IPS-11a (cell line): ENCODE data around the gene KCNQ1.

ENCODE experiments used
- H3K4me3 ChIP-seq: one replicate; pipeline ENCODE4 v1.5.1; 2013; ENCODE audit warnings: low read depth, low read length, control low read depth

KCNQ1 gene

GRCh38 chr11:2690596-2691354 lies 246.0 kb downstream of the KCNQ1 start:
- H3K4me3 ChIP-seq, result no peak overlapping the region

- no peak overlapping the region for H3K4me3 ChIP-seq
Observed at GRCh38 chr11:2691355-2691761, 246.6 kb downstream of the KCNQ1 start.

- H3K4me3 ChIP-seq, result no peak overlapping the region
Observed at GRCh38 chr11:2691991-2692875, 247.4 kb downstream of the KCNQ1 start.

- no peak overlapping the region for H3K4me3 ChIP-seq
Observed at GRCh38 chr11:2693271-2694261, 248.8 kb downstream of the KCNQ1 start.

- no peak overlapping the region for H3K4me3 ChIP-seq
Observed at GRCh38 chr11:2694495-2694894, 249.7 kb downstream of the KCNQ1 start.

GRCh38 chr11:2694995-2695939 lies 250.5 kb downstream of the KCNQ1 start:
- no peak overlapping the region for H3K4me3 ChIP-seq

- H3K4me3 ChIP-seq, result no peak overlapping the region
Observed at GRCh38 chr11:2696455-2696854, 251.6 kb downstream of the KCNQ1 start.

GRCh38 chr11:2697866-2698265 lies 253.1 kb downstream of the KCNQ1 start:
- H3K4me3 ChIP-seq, result peak overlapping the region; percentile 63

- peak overlapping the region; percentile 63 for H3K4me3 ChIP-seq
Observed at GRCh38 chr11:2698386-2699184, 253.8 kb downstream of the KCNQ1 start.

- H3K4me3 ChIP-seq, result peak overlapping the region; percentile 63
Observed at GRCh38 chr11:2699185-2699530, 254.3 kb downstream of the KCNQ1 start.

GRCh38 chr11:2699531-2700414 lies 255.0 kb downstream of the KCNQ1 start, which contains the start of gene KCNQ1OT1:
Gene KCNQ1OT1 (minus strand): TSS chr11:2699994.
- H3K4me3 ChIP-seq, result peak within 1 kb of the TSS; percentile 63

GRCh38 chr11:2700415-2701211 lies 255.8 kb downstream of the KCNQ1 start:
- H3K4me3 ChIP-seq, result peak overlapping the region; percentile 17

GRCh38 chr11:2701230-2701629 lies 256.4 kb downstream of the KCNQ1 start:
- no peak overlapping the region for H3K4me3 ChIP-seq

GRCh38 chr11:2701898-2702434 lies 257.2 kb downstream of the KCNQ1 start:
- H3K4me3 ChIP-seq, result no peak overlapping the region

- H3K4me3 ChIP-seq, result no peak overlapping the region
Observed at GRCh38 chr11:2702771-2703362, 258.1 kb downstream of the KCNQ1 start.

- no peak overlapping the region for H3K4me3 ChIP-seq
Observed at GRCh38 chr11:2703363-2704141, 258.7 kb downstream of the KCNQ1 start.
